NCI-H1048 (cell line): ENCODE results near the gene SH2D4B.
A peak's percentile ranks its signal among the peaks of the same experiment; 100 is the strongest.

Experiments
- DNase-seq: peaks from one replicate; lab custom pipeline; 2025; lab: John Stamatoyannopoulos, UW

Gene SH2D4B

DNA sequence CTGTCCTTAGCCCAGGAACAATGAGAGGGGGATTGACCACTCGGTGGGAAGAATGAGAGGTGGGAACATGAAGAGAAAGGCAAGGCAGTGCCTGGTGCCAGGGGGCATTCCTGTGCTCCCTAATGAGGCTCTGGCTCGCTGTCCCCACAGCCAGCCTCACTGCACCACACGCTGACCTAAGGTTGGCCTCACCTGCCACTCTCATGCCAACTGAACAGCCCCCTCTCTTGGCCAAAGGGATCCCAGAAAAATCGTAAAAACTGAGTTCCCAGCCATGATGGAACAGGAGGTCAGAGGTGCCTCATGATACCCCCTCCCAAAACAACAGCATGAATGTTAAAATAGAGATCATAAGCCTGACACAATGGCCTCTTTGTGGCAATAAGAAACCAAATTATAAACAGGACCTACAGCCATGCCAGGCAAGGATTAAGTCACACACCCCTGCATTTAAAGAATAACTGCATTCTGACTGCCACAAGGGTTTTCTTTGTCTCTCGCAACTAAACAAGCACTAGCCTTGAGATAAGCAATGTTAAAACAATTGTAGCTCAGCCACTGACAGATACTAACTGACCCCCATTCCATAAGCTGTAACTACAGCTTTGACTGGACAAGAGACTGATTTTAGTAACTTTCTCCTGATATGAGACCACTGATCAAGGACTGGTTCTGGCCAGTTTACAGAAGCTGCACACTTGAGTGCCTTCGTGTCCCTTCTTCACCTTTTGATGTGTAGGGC lies 149.2 kb downstream of the SH2D4B start:
- peak; percentile 34 for DNase-seq

DNA sequence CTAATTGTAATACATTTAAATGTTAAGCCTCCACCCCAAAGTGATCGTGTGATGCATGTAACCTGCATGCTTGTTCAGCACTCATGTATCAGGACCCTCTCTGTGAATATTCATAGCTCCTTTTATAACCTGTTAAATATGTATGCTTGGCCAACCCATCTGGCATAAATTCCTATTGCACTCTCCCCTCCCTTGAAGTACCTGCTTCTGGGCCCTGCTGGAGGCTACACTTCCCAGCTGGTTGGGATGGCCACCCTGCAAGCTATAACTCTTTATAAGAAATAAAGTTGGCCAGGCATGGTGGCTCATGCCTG lies 149.7 kb downstream of the SH2D4B start:
- no peak for DNase-seq

- no peak for DNase-seq
These were observed 152.7 kb downstream of the SH2D4B start for GRCh38 chr10:80690434-80690833.

DNA sequence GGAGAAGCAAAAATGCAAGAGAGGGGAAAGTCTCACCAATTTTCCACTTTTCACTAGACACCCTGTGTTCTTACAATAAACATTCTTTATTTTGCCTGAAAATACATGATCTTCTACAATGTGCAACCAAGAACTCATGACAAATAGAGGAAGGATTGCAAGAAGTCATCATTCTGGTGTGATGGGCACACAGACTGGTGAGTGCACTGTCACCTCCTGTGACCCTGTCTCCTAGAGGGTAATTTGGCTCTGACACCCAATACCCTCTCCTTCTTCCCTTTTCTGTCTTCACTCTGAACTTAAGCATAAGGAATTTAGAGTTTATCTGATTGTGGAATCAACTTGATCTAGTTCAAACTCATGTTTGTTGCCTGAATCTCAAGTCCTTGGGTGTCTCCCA lies 153.7 kb downstream of the SH2D4B start:
- DNase-seq = no peak

DNA sequence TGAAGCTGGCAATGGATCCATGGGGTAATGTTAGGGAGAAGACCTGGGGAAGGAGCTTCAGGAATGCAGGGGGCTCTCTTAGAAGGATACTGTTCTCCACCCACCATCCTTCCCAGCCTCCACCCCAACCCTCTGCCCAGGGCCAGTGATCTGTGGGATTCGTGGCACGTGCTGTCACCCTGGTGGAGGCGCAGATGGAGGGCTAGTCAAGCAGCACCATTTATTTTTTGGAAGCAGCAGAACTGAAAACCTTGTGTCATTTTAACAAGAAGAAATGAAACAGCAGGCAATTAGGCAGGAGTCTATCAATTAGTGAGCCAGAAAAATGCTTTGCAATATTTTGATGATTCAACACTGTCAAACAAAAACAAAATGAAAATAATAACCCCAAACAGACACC lies 155.9 kb downstream of the SH2D4B start:
- no peak for DNase-seq

DNA sequence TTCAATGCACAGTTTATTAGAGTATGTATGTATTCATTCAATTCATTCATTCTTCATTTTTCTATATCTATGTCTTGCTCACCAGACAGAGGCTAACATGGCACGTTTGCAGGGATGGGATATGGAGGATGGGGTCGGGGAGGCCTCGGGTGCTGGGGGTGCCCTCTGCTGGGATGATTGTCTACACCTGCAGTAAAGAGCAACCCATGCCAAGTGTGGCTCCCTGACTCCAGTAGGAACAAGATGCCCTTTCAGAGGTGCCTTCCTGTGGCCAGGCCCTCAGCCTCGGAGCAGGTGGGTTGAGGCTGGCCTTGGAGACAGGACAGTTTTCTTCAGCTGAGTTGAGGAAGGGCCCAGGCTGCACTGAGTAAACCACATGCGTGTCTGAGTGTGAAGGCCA lies 157.2 kb downstream of the SH2D4B start:
- DNase-seq = no peak
